ENCODE measurements around the gene DIO3. TPM values are rescaled to one million over a fixed set of nuclear protein-coding genes. Genes with fewer than 3 reads are reported as not detected.

DIO3 gene
- polyA plus RNA-seq, 3 donors = not detected

DNA sequence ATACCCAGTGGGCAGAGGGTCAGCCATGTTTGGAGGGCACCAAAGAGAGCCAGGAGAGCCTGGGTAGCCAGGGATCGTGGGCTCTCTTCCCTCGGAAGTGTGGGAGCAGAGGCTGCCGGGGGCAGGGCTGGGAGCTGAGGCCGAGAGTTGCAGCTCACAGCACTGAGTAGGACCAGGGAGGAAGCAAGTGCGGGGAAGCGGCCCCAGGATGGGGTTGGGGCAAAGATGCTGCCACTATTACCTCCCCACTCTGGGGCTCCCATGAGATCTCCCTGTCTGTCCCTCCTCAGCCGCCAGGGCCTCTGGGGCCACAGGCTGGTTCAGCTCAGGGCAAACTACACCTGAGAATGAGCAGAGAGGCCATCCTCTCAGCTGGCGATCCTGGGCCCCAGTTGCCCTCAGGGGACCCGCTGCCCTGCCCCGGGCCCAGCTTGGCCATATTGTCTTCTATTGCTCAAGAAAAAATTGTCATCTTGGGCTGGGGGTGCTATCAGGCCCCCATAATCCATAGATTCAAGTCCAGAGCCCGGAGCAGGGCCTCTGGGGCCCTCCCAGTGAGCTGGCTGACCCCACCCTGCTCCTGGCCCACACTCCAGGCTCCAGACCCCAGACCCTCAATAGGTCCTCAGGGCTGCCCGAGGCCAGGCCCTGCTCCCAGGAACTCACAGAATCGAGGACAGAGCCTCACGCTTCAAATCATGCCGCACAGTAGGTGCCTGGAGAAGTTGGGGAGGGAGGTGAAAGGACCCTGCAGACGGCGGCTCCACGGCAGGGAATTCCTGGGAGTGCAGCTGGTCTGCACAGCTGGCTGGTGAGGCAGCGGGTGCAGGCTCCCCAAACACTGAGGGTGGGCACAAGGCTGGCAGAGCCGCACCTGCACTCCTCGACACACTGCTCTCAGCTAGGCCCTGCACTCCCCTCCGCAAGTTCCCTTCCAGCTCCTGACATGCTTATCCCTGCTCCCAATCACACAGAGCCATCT lies 20.5 kb upstream of the DIO3 start:
- no peaks in the 10 kb centered on the region for H3K79me2 ChIP-seq (ENCODE audit: insufficient read depth, low read length)
- peaks cover 8 to 16% (median 13%) of the 10 kb centered on the region in 3 donors for H3K27me3 Mint-ChIP-seq (ENCODE audit: low read depth in 3 of 3)
- no peak overlapping the region for H3K4me3 Mint-ChIP-seq
- H3K27me3 ChIP-seq (ENCODE audit: control insufficient read depth in 2 of 2, insufficient read depth in 2 of 2, low read length in 2 of 2) = no peaks in the 10 kb centered on the region
- no peak overlapping the region for H3K27ac Mint-ChIP-seq
- no peak overlapping the region for H2AFZ ChIP-seq (ENCODE audit: insufficient read depth, low read depth, low read length, poor library complexity, severe bottlenecking)
- H3K4me2 ChIP-seq (replicated peaks; ENCODE audit: extremely low read depth, low read length, poor library complexity, severe bottlenecking) = no peak overlapping the region
- H3K9ac ChIP-seq (ENCODE audit: insufficient read depth, low read length, poor library complexity, severe bottlenecking) = no peak overlapping the region
- no peak overlapping the region for H3K4me3 ChIP-seq (replicated peaks in 1 of 3; ENCODE audit: low read depth in 2 of 3, low read length in 3 of 3)
- H3K4me1 ChIP-seq (ENCODE audit: control insufficient read depth in 1 of 2, insufficient read depth in 2 of 2, low read length in 2 of 2) = peaks cover 8 to 12% of the 10 kb centered on the region in 2 donors
- H3K36me3 Mint-ChIP-seq = peaks cover 0 to 3% of the 10 kb centered on the region in 2 donors
- H3K27ac ChIP-seq (ENCODE audit: low read depth in 1 of 2, low read length in 2 of 2) = no peak overlapping the region
- H3K4me1 Mint-ChIP-seq = peaks cover 10% of the 10 kb centered on the region
- peaks cover 0 to 6% of the 10 kb centered on the region in 2 donors for H3K9me3 ChIP-seq (replicated peaks in 1 of 2; ENCODE audit: control insufficient read depth in 1 of 2, insufficient read depth in 1 of 2, low read length in 2 of 2)
- WGBS (ENCODE audit: insufficient coverage) = 95% methylated on average over 16 of the region's 22 CpGs
- no peak for DNase-seq
- H3K9me3 Mint-ChIP-seq = peaks cover 4 to 13% (median 6%) of the 10 kb centered on the region in 7 donors
- H4K20me1 ChIP-seq (ENCODE audit: insufficient read depth, low read length) = no peaks in the 10 kb centered on the region
- TF ChIP-seq, protein P1, sequence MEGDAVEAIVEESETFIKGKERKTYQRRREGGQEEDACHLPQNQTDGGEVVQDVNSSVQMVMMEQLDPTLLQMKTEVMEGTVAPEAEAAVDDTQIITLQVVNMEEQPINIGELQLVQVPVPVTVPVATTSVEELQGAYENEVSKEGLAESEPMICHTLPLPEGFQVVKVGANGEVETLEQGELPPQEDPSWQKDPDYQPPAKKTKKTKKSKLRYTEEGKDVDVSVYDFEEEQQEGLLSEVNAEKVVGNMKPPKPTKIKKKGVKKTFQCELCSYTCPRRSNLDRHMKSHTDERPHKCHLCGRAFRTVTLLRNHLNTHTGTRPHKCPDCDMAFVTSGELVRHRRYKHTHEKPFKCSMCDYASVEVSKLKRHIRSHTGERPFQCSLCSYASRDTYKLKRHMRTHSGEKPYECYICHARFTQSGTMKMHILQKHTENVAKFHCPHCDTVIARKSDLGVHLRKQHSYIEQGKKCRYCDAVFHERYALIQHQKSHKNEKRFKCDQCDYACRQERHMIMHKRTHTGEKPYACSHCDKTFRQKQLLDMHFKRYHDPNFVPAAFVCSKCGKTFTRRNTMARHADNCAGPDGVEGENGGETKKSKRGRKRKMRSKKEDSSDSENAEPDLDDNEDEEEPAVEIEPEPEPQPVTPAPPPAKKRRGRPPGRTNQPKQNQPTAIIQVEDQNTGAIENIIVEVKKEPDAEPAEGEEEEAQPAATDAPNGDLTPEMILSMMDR (IDR thresholded peaks at IDR 0.05) = no peak
- H3K36me3 ChIP-seq (replicated peaks in 1 of 2; ENCODE audit: control insufficient read depth in 1 of 2, insufficient read depth in 2 of 2, low read length in 2 of 2) = no peaks in the 10 kb centered on the region
- intact Hi-C loops (cut with micrococcal nuclease) = no loop called here

DNA sequence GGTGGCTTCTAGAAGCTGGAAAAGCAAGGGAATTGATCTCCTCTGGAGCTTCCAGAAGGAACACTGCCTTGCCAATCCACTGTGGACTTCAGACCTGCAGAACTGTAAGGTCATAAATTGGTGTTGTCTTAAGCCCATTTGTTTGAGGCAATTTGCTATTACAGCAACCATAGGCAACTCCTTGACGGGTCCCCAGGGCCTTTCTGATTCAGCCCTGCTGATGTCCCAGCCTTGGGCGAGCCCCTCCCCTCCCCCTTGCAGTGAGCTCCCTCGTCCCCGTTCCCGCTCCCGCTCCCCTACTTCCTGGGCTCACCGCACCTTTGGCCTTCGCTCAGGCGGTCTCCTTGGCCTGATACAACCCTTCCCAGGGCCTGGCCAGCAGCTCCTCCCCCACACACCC lies 18.9 kb upstream of the DIO3 start:
- Histone ChIP-seq H3K9me3 (replicated peaks in 1 of 2; ENCODE audit: control insufficient read depth in 1 of 2, insufficient read depth in 1 of 2, low read length in 2 of 2) (peaks cover 0 to 6% of the 10 kb centered on the region in 2 donors), H3K36me3 (replicated peaks in 1 of 2; ENCODE audit: control insufficient read depth in 1 of 2, insufficient read depth in 2 of 2, low read length in 2 of 2) (no peaks in the 10 kb centered on the region), H3K79me2 (ENCODE audit: insufficient read depth, low read length) (no peaks in the 10 kb centered on the region), H3K9ac (ENCODE audit: insufficient read depth, low read length, poor library complexity, severe bottlenecking) (no peak overlapping the region), H3K4me1 (ENCODE audit: control insufficient read depth in 1 of 2, insufficient read depth in 2 of 2, low read length in 2 of 2) (no peaks in the 10 kb centered on the region), H3K4me3 (replicated peaks in 1 of 3; ENCODE audit: low read depth in 2 of 3, low read length in 3 of 3) (no peak overlapping the region), H4K20me1 (ENCODE audit: insufficient read depth, low read length) (no peaks in the 10 kb centered on the region), H2AFZ (ENCODE audit: insufficient read depth, low read depth, low read length, poor library complexity, severe bottlenecking) (no peak overlapping the region), H3K27ac (ENCODE audit: low read depth in 1 of 2, low read length in 2 of 2) (no peak overlapping the region), H3K4me2 (replicated peaks; ENCODE audit: extremely low read depth, low read length, poor library complexity, severe bottlenecking) (no peak overlapping the region), H3K27me3 (ENCODE audit: control insufficient read depth in 2 of 2, insufficient read depth in 2 of 2, low read length in 2 of 2) (no peaks in the 10 kb centered on the region)
- intact Hi-C loops (cut with micrococcal nuclease) = no loop called here
- TF ChIP-seq, protein P1 (IDR thresholded peaks at IDR 0.05) = no peak
- H3K9me3 Mint-ChIP-seq = peaks cover 2 to 13% (median 5%) of the 10 kb centered on the region in 7 donors
- H3K27me3 Mint-ChIP-seq (ENCODE audit: low read depth in 3 of 3) = peaks cover 7 to 16% (median 12%) of the 10 kb centered on the region in 3 donors
- H3K27ac Mint-ChIP-seq = no peak overlapping the region
- 92% methylated on average over 9 of the region's 9 CpGs for WGBS (ENCODE audit: insufficient coverage)
- no peak overlapping the region for H3K4me3 Mint-ChIP-seq
- no peaks in the 10 kb centered on the region for H3K4me1 Mint-ChIP-seq
- H3K36me3 Mint-ChIP-seq = no peaks in the 10 kb centered on the region
- no peak for DNase-seq

Data from CD14-positive monocyte (primary cell).